HG03521 (cell line): ENCODE measurements around the gene TMEM260.
"Not testable (repeated sequence)": the region's sequence is repeated elsewhere in the genome, so short reads cannot be mapped to it uniquely, and the experiment has no call there.

Experiments used
- ATAC-seq: cut with Tn5 transposase; IDR thresholded peaks from one replicate; pipeline ENCODE4 v1.9.1; 2021; ENCODE audit warnings: mild to moderate bottlenecking, moderate library complexity; ENCODE audit not compliant: unreplicated experiment

The TMEM260 gene

GRCh38 chr14:56594428-56594827 is 14.8 kb downstream of the TMEM260 start:
- ATAC-seq = no peak

DNA sequence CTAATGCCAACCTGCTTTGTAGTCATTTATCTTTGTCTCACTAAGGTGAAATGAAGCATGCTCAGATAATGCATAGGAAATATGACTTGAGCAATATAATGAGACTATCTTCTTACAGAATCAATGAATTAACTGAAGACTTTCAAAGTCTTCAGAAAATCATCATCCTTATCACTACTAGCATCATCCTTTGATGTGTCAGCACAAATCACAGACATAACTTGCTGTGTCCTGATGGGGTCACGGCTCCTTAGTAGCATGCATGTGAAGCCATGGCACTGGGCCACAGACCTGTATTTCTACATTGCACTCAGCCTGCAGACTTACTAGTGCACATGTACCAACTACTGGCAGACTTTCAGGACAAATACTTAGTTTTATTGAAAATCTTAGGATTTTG is 18.9 kb downstream of the TMEM260 start:
- ATAC-seq = no peak

DNA sequence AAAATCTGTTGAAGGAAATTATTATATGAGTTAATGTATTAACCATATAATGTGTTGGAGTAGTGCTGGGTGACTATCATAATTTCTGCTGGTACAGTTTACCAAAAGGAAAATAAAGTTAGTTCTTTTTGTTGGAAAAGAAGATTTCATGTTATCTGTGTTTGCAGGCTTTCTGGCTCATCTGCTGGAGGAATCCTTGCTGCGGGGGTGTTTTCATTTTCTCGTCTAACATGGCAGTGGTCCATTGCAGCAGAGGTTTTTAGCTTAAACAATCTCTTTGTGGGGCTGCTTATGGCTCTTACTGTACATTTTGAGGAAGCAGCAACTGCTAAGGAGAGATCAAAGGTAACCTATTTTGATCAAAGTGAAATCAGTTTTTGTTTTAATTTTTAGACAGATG is 24.1 kb downstream of the TMEM260 start:
- no peak for ATAC-seq

- ATAC-seq = no peak
Observed at GRCh38 chr14:56608689-56609088, 29.1 kb downstream of the TMEM260 start.

- not testable (repeated sequence) for ATAC-seq
Observed at GRCh38 chr14:56611663-56612062, 32.1 kb downstream of the TMEM260 start.

DNA sequence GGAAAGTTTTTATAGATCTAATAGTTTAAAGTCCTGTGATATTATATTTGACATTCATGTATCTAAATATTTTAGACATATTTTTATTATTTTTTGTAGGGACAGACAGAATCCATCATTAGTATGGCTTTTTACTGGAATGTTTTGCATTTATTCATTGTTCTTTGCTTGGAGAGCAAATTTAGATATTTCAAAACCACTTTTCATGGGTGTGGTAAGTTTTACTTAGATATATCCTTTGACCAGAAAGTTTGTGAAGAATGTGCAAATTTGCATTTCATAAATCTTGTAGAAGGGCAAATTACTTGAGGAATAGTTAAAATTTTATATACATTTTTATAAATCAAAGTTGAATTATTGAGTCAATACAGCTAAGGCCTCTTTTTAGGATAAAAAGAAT is 37.5 kb downstream of the TMEM260 start:
- ATAC-seq = no peak

- no peak for ATAC-seq
Observed at GRCh38 chr14:56630707-56631106, 51.1 kb downstream of the TMEM260 start.

GRCh38 chr14:56632195-56632594 is 52.6 kb downstream of the TMEM260 start:
- no peak for ATAC-seq

DNA sequence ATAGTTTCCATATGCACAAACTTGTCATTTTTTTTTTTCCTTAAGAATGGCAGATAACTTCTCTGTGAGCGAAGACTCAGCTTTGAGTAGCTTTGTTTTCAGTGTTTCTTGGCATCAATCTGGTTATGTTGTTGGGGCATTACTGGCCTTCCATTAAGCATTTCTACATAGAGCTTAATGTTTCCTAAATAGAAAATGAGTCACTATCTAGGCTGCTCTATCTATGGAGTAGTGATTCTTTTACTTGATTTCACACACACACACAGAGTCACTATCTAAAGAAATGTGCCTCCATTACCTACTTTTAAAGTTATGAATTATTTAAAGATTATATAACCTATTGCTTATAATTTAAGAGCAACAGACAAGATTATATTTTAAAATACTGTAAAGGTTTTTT is 53.9 kb downstream of the TMEM260 start:
- no peak for ATAC-seq

DNA sequence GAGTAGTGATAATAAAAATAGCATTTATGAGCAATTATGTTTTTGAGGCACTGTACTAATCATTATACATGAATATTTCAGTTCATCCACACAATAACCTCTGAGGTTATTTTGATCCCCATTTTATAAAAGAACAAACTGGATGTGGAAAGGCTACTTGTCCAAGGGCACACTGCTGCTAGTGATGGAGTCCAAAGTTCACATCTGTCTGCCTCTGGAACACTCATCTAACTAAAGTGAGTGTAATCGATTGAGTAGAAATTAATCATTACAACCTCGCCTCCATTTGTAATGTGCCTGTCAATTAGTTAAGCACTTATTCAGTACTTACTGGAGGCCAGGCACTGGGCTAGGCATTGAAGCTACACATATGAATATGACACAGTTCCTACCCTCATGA is 55.4 kb downstream of the TMEM260 start:
- ATAC-seq = no peak

DNA sequence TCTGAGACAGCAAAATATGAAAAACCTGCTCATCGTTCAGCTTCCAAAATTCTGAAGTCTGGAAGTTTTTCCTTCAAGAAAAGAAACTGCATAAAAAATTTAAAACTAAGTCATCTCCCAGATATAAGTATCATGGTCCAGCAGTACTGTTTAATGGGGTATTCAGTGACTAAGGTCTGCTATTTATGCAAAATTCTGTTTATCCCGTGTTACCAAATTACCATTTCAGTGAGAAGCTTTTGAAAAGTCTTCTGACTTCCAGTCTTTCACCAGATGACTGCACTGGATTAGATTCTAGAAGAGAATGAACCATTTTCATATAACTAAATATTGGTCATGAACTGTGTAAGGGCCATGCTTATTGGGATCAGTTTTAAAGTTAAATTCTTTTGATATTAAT is 67.9 kb downstream of the TMEM260 start:
- no peak for ATAC-seq

DNA sequence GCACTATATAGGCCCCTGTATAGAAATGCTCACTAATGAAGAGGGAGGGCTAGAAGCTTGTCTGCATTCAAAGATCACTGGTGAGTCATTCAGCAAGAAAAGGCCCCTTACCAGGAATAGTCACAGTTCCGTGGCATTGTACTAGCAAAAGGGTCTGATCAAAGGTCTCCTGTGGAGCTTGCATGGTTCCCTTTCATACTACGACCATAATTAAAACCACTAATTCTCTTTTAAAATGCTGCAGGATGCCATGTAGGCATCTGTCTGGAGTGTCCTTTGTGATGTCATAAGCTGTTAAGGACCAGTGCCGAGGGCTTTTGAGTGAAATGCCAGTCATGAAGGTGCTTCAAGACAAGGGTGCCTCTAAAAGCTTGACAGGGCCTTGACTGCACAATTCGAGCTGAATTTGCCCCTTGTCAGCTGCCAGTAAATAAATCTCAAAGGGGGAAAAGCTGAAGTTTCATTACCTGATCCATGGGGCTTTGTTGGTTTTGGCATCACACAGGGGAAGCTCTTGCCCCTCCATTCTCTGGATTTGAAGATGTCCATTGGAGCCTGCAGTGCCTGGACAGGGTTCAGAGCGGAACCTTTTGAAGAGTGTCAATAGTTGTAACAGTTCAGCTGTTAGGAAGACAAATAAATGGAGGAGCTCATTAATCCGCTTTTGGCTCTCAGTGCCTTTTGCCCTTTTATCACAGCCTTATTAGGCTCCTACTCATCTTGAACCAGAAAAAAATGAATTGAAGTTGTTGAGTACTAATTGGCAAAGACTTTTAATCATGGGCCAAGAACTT is 69.1 kb downstream of the TMEM260 start:
- no peak for ATAC-seq

DNA sequence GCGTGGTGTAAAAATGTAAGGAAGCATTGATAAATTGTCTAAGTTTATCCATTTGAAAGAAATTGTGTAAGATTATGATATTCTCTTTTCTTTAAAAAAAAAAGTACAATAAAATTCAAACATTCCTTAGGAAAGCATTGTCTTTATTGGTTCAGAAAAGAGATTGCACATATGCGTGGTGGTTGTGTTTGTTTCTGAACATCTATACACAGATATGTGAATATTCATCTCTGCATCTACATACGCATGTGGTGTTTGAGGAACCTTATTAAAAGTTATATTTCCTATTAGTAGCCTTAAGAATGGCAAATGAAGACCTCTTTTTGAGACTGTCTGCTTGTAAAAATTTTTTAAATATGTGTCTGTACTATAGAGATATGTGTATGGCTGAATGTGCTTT is 69.8 kb downstream of the TMEM260 start:
- no peak for ATAC-seq

- no peak for ATAC-seq
Observed at GRCh38 chr14:56650048-56650447, 70.5 kb downstream of the TMEM260 start.

GRCh38 chr14:56650979-56651378 is 71.4 kb downstream of the TMEM260 start:
- no peak for ATAC-seq

DNA sequence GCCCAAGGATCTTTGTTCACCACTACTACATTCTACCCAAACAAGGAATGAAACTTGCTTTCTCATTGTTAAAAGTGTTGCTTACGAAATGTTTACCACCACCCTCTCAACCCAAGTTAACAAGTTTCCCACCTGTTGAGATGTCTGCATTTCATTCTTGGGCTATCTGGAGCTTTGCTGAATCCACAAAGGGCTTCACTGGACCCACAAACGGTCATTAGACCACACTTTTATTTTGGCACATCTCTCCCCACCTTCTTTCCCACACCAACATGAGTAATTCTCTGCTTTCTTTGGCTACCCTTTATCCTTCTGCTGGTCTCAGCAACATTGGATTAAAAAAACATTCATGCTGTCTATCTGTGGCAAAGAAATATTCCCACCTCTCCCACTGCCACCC is 78.0 kb downstream of the TMEM260 start:
- no peak for ATAC-seq

GRCh38 chr14:56659378-56659777 is 79.8 kb downstream of the TMEM260 start:
- no peak for ATAC-seq

DNA sequence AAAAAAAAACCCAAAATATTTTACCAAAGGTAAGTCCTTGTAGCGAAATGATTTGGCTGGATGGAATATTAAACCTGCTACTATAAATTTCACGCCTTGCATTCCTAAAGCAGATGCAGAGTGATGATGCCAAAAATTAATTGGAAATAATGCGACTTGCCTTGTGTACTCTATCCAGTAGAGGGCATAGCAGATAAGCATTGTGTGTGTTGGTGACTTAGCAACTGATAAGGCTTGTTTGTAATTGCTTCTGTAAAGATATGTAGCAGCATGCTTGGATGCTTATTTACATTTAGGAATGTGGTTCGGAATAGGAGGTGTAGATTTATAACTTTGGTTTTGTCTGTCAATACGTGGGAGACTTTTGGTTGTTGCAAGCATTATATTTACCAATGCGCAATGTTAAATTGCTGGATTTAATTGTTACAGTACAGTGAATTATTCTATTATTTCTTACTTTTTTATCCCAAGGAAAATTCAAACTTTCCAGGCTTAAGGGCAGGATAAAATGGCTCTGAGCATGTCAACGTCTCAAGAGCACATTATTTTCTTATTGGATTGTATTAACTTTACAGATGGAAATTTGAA is 80.5 kb downstream of the TMEM260 start:
- ATAC-seq = no peak

- ATAC-seq = no peak
Observed at GRCh38 chr14:56660677-56661389, 81.2 kb downstream of the TMEM260 start.

- ATAC-seq = no peak
Observed at GRCh38 chr14:56661478-56661877, 81.9 kb downstream of the TMEM260 start.

GRCh38 chr14:56664811-56665421 is 85.3 kb downstream of the TMEM260 start:
- ATAC-seq = no peak

DNA sequence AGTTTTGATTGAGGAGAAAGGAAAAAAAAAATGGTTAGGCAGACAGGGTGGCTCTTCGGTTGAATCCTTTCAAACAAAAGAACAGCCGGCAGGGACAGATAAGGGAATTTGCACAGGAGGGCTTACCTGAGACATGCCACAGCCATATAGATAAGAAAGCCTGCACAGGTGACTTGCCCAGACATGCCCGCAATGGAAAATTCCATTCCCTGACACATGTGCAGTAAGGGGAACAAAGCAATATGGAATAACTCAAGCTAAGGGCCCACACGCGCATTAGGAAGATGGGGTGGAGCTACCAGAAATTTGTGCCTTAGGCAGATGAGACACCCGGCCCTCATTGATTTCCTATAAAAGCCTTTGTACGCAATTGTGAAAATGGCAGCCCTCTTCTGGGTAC is 86.7 kb downstream of the TMEM260 start:
- ATAC-seq = no peak
